ENCODE data around the gene DMRTB1. TPM values are rescaled to one million over a fixed set of nuclear protein-coding genes. Genes with fewer than 3 reads are reported as not detected.

DMRTB1 gene
- total and polyA plus RNA-seq, 9 of the 15 experiments (the other 6 are each of a cell fraction or from before 2014, with no cell fraction given): 0.06 to 0.35 (median 0.13) TPM; not detected in 3

- H3K9me3 ChIP-seq (replicated peaks; ENCODE audit: control insufficient read depth, insufficient read depth, low read depth, low read length): no peaks in the 10 kb centered on the region
- no peak for ATAC-seq
- ChIA-PET POLR2A (interaction anchor here (0.9 kb wide), 1 partner anchor 25 kb away, joined by 3 read pairs; no protein-coding TSS in a partner anchor), CTCF (ENCODE audit: low intra/inter-chr PET ratio) (no interaction called here)
- no peak for FAIRE-seq
- no peak overlapping the region for H3K4me2 ChIP-seq (ENCODE audit: insufficient read depth, low read length)
- H3K27me3 ChIP-seq (ENCODE audit: control insufficient read depth in 2 of 2, insufficient read depth in 2 of 2, low read length in 2 of 2): peaks cover 55 to 84% of the 10 kb centered on the region in 2 experiments
- H2AFZ ChIP-seq (ENCODE audit: low read depth, low read length): no peak overlapping the region
- H4K20me1 ChIP-seq (replicated peaks; ENCODE audit: control insufficient read depth, insufficient read depth, low read length): peaks cover 8% of the 10 kb centered on the region
- BruUV-seq (replicated peaks): no TSS peak
- TF ChIP-seq NFIX (CRISPR knock-in tag; IDR thresholded peaks at IDR 0.05; ENCODE audit: low read depth) (no peak), AFF4 (CRISPR knock-in tag; IDR thresholded peaks at IDR 0.05) (no peak), TFAP4 (CRISPR knock-in tag; IDR thresholded peaks at IDR 0.05; ENCODE audit: borderline replicate concordance) (no peak), BCOR (IDR thresholded peaks at IDR 0.05) (no peak), HNRNPLL (IDR thresholded peaks at IDR 0.05; ENCODE audit: low read depth, low read length, poor library complexity, severe bottlenecking) (no peak), MEF2A (IDR thresholded peaks at IDR 0.05; ENCODE audit: control insufficient read depth, low read depth, low read length) (no peak), THRA (IDR thresholded peaks at IDR 0.05) (no peak), FOSL1 (tag; conservative IDR thresholded peaks at IDR 0.05) (no peak), CBX3 (IDR thresholded peaks at IDR 0.05; ENCODE audit: borderline replicate concordance in 1 of 2, low read length in 2 of 2) (no peak), IRF1 (CRISPR knock-in tag; IDR thresholded peaks at IDR 0.05; ENCODE audit: borderline replicate concordance) (no peak), ZNF785 (CRISPR knock-in tag; IDR thresholded peaks at IDR 0.05) (no peak), ZEB2 (IDR thresholded peaks at IDR 0.05) (no peak), MTA1 (IDR thresholded peaks at IDR 0.05; ENCODE audit: borderline replicate concordance) (no peak), PHF8 (IDR thresholded peaks at IDR 0.05; ENCODE audit: borderline replicate concordance, low read length) (no peak)
- intact Hi-C loops (cut with micrococcal nuclease): no loop called here
- H3K4me1 ChIP-seq (replicated peaks in 1 of 2; ENCODE audit: control insufficient read depth in 2 of 2, insufficient read depth in 2 of 2, low read length in 2 of 2): peaks cover 0 to 27% of the 10 kb centered on the region in 2 experiments; a peak in 1 of 5 replicates
- no peak overlapping the region for H3K9ac ChIP-seq (ENCODE audit: insufficient read depth in 1 of 2, low read depth in 2 of 2, low read length in 2 of 2)
- H3K79me2 ChIP-seq (ENCODE audit: control insufficient read depth, insufficient read depth, low read length): no peaks in the 10 kb centered on the region
- peaks cover 4% of the 10 kb centered on the region for H3K9me1 ChIP-seq (ENCODE audit: control insufficient read depth, insufficient read depth, low read length)
- DNase-seq (ENCODE audit: extremely low read depth in 1 of 4, low spot score in 3 of 4): no peak
- no peak overlapping the region for H3K27ac ChIP-seq (ENCODE audit: extremely low read depth, low read depth, low read length)
- 1% methylated on average over 9 of the region's 9 CpGs for WGBS (ENCODE audit: insufficient coverage, low coverage, missing lambda C conversion rate)
- in situ Hi-C loops (cut with MboI): no loop called here
- no peaks in the 10 kb centered on the region for H3K36me3 ChIP-seq (ENCODE audit: control insufficient read depth, insufficient read depth, low read length)
- H3K4me3 ChIP-seq: no peak overlapping the region
Measured at GRCh38 chr1:53504901-53505300, 45.7 kb downstream of the DMRTB1 start.

Measured in K562 (cell line).